ENCODE data around the gene SHISA6. TPM values are rescaled to one million over a fixed set of nuclear protein-coding genes. Genes with fewer than 3 reads are reported as not detected.

Gene SHISA6
- total RNA-seq, 1 experiment from 2014 or later, result 2.9 TPM

DNA sequence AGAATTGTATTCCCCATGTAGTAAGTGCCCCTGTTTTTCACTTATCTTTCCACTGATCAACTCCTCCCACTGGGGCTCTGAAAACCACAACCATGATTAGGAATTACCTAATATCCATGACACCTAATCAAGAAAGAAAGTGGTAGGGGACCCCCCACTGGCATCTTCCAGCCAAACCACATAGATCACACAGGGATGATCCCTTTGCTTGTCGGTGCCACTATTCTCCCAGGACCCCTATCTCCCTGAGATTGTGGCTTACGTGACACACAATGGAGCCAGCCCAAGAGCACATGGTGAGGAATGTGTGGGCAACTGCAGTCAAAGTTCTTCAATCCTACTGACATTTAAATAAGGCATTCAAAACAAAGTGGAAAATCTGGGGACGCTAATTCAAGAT is 339.7 kb downstream of the SHISA6 start:
- H3K9ac ChIP-seq (ENCODE audit: extremely low read depth, insufficient read length, low read length), result no peak overlapping the region
- H3K9me3 ChIP-seq (ENCODE audit: control insufficient read depth, low read depth, low read length), result no peaks in the 10 kb centered on the region
- H3K27ac Mint-ChIP-seq, result no peak overlapping the region; a peak in 1 of 7 replicates
- H3K18ac ChIP-seq (ENCODE audit: insufficient read length, low read depth, low read length), result no peak overlapping the region
- H3K79me1 ChIP-seq (ENCODE audit: insufficient read depth, low read depth, low read length, poor library complexity, severe bottlenecking), result no peaks in the 10 kb centered on the region
- no peak overlapping the region for H3K14ac ChIP-seq (ENCODE audit: insufficient read depth, low read length)
- H3K27me3 Mint-ChIP-seq (ENCODE audit: low read depth), result no peaks in the 10 kb centered on the region; the same call in 1 of the 2 replicates
- no CpG with 5 or more reads among the region's 3 CpGs for WGBS (ENCODE audit: extremely low coverage, insufficient read length, low lambda C conversion rate)
- H3K27ac ChIP-seq (ENCODE audit: insufficient read length, low read depth, low read length), result no peak overlapping the region
- H2BK12ac ChIP-seq (ENCODE audit: insufficient read length, low read depth, low read length), result no peak overlapping the region
- TF ChIP-seq, protein P1, sequence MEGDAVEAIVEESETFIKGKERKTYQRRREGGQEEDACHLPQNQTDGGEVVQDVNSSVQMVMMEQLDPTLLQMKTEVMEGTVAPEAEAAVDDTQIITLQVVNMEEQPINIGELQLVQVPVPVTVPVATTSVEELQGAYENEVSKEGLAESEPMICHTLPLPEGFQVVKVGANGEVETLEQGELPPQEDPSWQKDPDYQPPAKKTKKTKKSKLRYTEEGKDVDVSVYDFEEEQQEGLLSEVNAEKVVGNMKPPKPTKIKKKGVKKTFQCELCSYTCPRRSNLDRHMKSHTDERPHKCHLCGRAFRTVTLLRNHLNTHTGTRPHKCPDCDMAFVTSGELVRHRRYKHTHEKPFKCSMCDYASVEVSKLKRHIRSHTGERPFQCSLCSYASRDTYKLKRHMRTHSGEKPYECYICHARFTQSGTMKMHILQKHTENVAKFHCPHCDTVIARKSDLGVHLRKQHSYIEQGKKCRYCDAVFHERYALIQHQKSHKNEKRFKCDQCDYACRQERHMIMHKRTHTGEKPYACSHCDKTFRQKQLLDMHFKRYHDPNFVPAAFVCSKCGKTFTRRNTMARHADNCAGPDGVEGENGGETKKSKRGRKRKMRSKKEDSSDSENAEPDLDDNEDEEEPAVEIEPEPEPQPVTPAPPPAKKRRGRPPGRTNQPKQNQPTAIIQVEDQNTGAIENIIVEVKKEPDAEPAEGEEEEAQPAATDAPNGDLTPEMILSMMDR (conservative IDR thresholded peaks at IDR 0.05), result no peak
- H3K56ac ChIP-seq (ENCODE audit: insufficient read length, low read depth, low read length), result no peak overlapping the region
- no peak overlapping the region for H3K4me3 Mint-ChIP-seq
- no peaks in the 10 kb centered on the region; the same call in 1 of the 2 replicates for H3K79me2 ChIP-seq (ENCODE audit: insufficient read depth, low read length)
- H3T11ph ChIP-seq (ENCODE audit: low read length), result no peak overlapping the region
- H3K9me3 Mint-ChIP-seq, result no peaks in the 10 kb centered on the region
- H4K8ac ChIP-seq (replicated peaks; ENCODE audit: insufficient read length, low read depth, low read length), result no peak overlapping the region
- no peaks in the 10 kb centered on the region for H3K23me2 ChIP-seq (ENCODE audit: insufficient read length, low read depth, low read length, poor library complexity, severe bottlenecking)
- no peak overlapping the region for H3K23ac ChIP-seq (ENCODE audit: insufficient read length, low read depth, low read length)
- H2BK20ac ChIP-seq (ENCODE audit: low read depth, low read length, poor library complexity, severe bottlenecking), result no peak overlapping the region
- H3K4me1 ChIP-seq (ENCODE audit: insufficient read depth, low read length), result no peaks in the 10 kb centered on the region
- no peak overlapping the region for H2BK120ac ChIP-seq (ENCODE audit: low read depth, low read length, poor library complexity, severe bottlenecking)
- no peaks in the 10 kb centered on the region for H3K27me3 ChIP-seq (ENCODE audit: insufficient read depth, low read length)
- H4K5ac ChIP-seq (ENCODE audit: insufficient read length, low read depth, low read length), result no peak overlapping the region
- no peaks in the 10 kb centered on the region for H4K20me1 ChIP-seq (ENCODE audit: control insufficient read depth, insufficient read depth, insufficient read length)
- DNase-seq, result peak; percentile 18
- H3K36me3 Mint-ChIP-seq (ENCODE audit: insufficient read depth in 1 of 3, low read depth in 3 of 3), result no peaks in the 10 kb centered on the region
- H2BK5ac ChIP-seq (ENCODE audit: insufficient read length, low read length), result no peak overlapping the region
- no peak overlapping the region for H4K91ac ChIP-seq (ENCODE audit: insufficient read length, low read depth, low read length)
- H3K4me1 Mint-ChIP-seq, result no peaks in the 10 kb centered on the region
- no peak overlapping the region for H2AK5ac ChIP-seq (ENCODE audit: insufficient read length, low read length)
- no peak overlapping the region for H3K4me2 ChIP-seq (ENCODE audit: insufficient read depth, insufficient read length, low read length)
- H2AFZ ChIP-seq (ENCODE audit: low read length), result no peak overlapping the region
- H3K4ac ChIP-seq (ENCODE audit: low read depth, low read length), result no peak overlapping the region
- H2BK15ac ChIP-seq (ENCODE audit: low read depth, low read length), result no peak overlapping the region
